ENCODE data around the gene HCN4. TPM values are rescaled to one million over a fixed set of nuclear protein-coding genes. Genes with fewer than 3 reads are reported as not detected.

HCN4 gene
- total and polyA plus RNA-seq, 2 experiments from 2014 or later = 2.4 to 10.6 TPM

DNA sequence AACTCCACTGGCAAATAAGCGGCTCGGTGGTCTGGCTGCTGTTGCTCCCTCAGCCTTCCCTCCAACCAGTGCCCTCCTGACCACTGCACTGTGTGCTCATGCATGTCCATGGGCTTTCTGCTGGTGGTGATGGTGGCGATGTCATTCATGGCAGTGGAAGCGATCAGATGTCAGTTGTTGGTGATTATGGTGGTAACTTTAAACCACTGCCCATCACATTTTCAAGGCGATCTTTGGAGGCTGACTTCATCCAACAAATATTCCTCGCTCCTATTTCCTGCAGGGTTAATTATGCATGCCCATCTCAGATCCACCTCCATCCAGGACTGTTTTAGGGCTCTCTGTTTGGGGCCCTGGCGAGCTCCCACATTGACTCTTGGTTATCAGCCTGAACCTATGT is 13.4 kb upstream of the HCN4 start (continued):
- TF ChIP-seq EZH2phosphoT487 (IDR thresholded peaks at IDR 0.05; ENCODE audit: unreplicated experiment) (no peak), EZH2 (IDR thresholded peaks at IDR 0.05; ENCODE audit: low read depth, unreplicated experiment) (no peak), NANOG (IDR thresholded peaks at IDR 0.05; ENCODE audit: borderline replicate concordance) (no peak), JUNB (IDR thresholded peaks at IDR 0.05; ENCODE audit: unreplicated experiment) (no peak), STAT1 (IDR thresholded peaks at IDR 0.05; ENCODE audit: unreplicated experiment) (no peak), ZNF331 (CRISPR knock-in tag; IDR thresholded peaks at IDR 0.05; ENCODE audit: low read depth) (no peak), ZNF114 (CRISPR knock-in tag; IDR thresholded peaks at IDR 0.05) (no peak), POLR2AphosphoS5 (IDR thresholded peaks at IDR 0.05; ENCODE audit: low read depth) (no peak), CREB1 (CRISPR knock-in tag; IDR thresholded peaks at IDR 0.05; ENCODE audit: low read depth) (no peak)
- TF ChIP-seq, protein P1, sequence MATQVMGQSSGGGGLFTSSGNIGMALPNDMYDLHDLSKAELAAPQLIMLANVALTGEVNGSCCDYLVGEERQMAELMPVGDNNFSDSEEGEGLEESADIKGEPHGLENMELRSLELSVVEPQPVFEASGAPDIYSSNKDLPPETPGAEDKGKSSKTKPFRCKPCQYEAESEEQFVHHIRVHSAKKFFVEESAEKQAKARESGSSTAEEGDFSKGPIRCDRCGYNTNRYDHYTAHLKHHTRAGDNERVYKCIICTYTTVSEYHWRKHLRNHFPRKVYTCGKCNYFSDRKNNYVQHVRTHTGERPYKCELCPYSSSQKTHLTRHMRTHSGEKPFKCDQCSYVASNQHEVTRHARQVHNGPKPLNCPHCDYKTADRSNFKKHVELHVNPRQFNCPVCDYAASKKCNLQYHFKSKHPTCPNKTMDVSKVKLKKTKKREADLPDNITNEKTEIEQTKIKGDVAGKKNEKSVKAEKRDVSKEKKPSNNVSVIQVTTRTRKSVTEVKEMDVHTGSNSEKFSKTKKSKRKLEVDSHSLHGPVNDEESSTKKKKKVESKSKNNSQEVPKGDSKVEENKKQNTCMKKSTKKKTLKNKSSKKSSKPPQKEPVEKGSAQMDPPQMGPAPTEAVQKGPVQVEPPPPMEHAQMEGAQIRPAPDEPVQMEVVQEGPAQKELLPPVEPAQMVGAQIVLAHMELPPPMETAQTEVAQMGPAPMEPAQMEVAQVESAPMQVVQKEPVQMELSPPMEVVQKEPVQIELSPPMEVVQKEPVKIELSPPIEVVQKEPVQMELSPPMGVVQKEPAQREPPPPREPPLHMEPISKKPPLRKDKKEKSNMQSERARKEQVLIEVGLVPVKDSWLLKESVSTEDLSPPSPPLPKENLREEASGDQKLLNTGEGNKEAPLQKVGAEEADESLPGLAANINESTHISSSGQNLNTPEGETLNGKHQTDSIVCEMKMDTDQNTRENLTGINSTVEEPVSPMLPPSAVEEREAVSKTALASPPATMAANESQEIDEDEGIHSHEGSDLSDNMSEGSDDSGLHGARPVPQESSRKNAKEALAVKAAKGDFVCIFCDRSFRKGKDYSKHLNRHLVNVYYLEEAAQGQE (IDR thresholded peaks at IDR 0.05; ENCODE audit: unreplicated experiment) = no peak
- TF ChIP-seq, protein P2, sequence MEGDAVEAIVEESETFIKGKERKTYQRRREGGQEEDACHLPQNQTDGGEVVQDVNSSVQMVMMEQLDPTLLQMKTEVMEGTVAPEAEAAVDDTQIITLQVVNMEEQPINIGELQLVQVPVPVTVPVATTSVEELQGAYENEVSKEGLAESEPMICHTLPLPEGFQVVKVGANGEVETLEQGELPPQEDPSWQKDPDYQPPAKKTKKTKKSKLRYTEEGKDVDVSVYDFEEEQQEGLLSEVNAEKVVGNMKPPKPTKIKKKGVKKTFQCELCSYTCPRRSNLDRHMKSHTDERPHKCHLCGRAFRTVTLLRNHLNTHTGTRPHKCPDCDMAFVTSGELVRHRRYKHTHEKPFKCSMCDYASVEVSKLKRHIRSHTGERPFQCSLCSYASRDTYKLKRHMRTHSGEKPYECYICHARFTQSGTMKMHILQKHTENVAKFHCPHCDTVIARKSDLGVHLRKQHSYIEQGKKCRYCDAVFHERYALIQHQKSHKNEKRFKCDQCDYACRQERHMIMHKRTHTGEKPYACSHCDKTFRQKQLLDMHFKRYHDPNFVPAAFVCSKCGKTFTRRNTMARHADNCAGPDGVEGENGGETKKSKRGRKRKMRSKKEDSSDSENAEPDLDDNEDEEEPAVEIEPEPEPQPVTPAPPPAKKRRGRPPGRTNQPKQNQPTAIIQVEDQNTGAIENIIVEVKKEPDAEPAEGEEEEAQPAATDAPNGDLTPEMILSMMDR (conservative IDR thresholded peaks at IDR 0.05; ENCODE audit: low read depth in 2 of 2) = no peak

DNA sequence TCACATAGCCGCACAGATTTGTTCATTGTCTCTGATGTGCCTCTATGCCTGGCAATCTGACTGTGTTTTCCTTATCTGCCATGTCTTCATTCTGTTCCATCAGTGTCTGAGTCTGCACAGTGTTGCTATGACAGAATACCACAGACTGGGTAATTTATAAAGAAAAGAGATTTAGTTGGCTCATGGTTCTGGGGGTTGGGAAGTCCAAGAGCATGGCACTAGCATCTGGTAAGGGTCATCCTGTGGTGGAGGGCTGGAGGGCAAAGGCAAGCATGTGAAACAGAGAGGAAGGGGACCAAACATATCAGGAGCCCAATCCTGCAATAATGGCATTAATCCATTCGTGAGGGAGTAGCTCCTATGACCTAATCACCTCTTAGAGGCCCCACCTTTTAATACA is 11.9 kb upstream of the HCN4 start:
- peaks cover 29% of the 10 kb centered on the region for H3K27me3 Mint-ChIP-seq (ENCODE audit: insufficient read depth, low read depth, poor library complexity)
- DNase-seq (ENCODE audit: low spot score) = no peak
- H3K27me3 ChIP-seq (ENCODE audit: insufficient read depth) = no peaks in the 10 kb centered on the region
- no peaks in the 10 kb centered on the region for H3K36me3 ChIP-seq (ENCODE audit: insufficient read depth)
- peaks cover 25% of the 10 kb centered on the region for H3K9me3 Mint-ChIP-seq
- no peak overlapping the region for H3K4me3 ChIP-seq
- no peaks in the 10 kb centered on the region for H3F3A ChIP-seq (replicated peaks; ENCODE audit: low read depth)
- no peak overlapping the region for H2AFZ ChIP-seq
- H3K27ac Mint-ChIP-seq = no peak overlapping the region
- H3K4me2 ChIP-seq = no peak overlapping the region
- H3K4me1 ChIP-seq (ENCODE audit: insufficient read depth) = peaks cover 5% of the 10 kb centered on the region; the same call in 1 of the 2 replicates
- H4K20me1 ChIP-seq (replicated peaks; ENCODE audit: insufficient read depth) = no peaks in the 10 kb centered on the region
- no peak for ATAC-seq
- peaks cover 11% of the 10 kb centered on the region for H3K4me1 Mint-ChIP-seq
- H3K27ac ChIP-seq (ENCODE audit: low read depth) = no peak overlapping the region
- H3K79me2 ChIP-seq (replicated peaks; ENCODE audit: insufficient read depth) = no peaks in the 10 kb centered on the region
- peaks cover 11% of the 10 kb centered on the region for H3K9me2 ChIP-seq (ENCODE audit: insufficient read depth)
- H3K36me3 Mint-ChIP-seq (ENCODE audit: low read depth) = peaks cover 11% of the 10 kb centered on the region
- H3K4me3 Mint-ChIP-seq = no peak overlapping the region
- TF ChIP-seq, protein P2 (conservative IDR thresholded peaks at IDR 0.05; ENCODE audit: low read depth in 2 of 2) = no peak
- TF ChIP-seq EZH2phosphoT487 (IDR thresholded peaks at IDR 0.05; ENCODE audit: unreplicated experiment) (no peak), ZNF331 (CRISPR knock-in tag; IDR thresholded peaks at IDR 0.05; ENCODE audit: low read depth) (no peak), EZH2 (IDR thresholded peaks at IDR 0.05; ENCODE audit: low read depth, unreplicated experiment) (no peak)
- TF ChIP-seq, protein P3, sequence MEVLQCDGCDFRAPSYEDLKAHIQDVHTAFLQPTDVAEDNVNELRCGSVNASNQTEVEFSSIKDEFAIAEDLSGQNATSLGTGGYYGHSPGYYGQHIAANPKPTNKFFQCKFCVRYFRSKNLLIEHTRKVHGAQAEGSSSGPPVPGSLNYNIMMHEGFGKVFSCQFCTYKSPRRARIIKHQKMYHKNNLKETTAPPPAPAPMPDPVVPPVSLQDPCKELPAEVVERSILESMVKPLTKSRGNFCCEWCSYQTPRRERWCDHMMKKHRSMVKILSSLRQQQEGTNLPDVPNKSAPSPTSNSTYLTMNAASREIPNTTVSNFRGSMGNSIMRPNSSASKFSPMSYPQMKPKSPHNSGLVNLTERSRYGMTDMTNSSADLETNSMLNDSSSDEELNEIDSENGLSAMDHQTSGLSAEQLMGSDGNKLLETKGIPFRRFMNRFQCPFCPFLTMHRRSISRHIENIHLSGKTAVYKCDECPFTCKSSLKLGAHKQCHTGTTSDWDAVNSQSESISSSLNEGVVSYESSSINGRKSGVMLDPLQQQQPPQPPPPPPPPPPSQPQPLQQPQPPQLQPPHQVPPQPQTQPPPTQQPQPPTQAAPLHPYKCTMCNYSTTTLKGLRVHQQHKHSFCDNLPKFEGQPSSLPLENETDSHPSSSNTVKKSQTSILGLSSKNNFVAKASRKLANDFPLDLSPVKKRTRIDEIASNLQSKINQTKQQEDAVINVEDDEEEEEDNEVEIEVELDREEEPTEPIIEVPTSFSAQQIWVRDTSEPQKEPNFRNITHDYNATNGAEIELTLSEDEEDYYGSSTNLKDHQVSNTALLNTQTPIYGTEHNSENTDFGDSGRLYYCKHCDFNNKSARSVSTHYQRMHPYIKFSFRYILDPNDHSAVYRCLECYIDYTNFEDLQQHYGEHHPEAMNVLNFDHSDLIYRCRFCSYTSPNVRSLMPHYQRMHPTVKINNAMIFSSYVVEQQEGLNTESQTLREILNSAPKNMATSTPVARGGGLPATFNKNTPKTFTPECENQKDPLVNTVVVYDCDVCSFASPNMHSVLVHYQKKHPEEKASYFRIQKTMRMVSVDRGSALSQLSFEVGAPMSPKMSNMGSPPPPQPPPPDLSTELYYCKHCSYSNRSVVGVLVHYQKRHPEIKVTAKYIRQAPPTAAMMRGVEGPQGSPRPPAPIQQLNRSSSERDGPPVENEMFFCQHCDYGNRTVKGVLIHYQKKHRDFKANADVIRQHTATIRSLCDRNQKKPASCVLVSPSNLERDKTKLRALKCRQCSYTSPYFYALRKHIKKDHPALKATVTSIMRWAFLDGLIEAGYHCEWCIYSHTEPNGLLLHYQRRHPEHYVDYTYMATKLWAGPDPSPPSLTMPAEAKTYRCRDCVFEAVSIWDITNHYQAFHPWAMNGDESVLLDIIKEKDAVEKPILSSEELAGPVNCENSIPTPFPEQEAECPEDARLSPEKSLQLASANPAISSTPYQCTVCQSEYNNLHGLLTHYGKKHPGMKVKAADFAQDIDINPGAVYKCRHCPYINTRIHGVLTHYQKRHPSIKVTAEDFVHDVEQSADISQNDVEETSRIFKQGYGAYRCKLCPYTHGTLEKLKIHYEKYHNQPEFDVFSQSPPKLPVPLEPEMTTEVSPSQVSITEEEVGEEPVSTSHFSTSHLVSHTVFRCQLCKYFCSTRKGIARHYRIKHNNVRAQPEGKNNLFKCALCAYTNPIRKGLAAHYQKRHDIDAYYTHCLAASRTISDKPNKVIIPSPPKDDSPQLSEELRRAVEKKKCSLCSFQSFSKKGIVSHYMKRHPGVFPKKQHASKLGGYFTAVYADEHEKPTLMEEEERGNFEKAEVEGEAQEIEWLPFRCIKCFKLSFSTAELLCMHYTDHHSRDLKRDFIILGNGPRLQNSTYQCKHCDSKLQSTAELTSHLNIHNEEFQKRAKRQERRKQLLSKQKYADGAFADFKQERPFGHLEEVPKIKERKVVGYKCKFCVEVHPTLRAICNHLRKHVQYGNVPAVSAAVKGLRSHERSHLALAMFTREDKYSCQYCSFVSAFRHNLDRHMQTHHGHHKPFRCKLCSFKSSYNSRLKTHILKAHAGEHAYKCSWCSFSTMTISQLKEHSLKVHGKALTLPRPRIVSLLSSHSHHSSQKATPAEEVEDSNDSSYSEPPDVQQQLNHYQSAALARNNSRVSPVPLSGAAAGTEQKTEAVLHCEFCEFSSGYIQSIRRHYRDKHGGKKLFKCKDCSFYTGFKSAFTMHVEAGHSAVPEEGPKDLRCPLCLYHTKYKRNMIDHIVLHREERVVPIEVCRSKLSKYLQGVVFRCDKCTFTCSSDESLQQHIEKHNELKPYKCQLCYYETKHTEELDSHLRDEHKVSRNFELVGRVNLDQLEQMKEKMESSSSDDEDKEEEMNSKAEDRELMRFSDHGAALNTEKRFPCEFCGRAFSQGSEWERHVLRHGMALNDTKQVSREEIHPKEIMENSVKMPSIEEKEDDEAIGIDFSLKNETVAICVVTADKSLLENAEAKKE (CRISPR knock-in tag; IDR thresholded peaks at IDR 0.05) = no peak

Data from GM23338 (cell line).